ENCODE measurements around the gene TAAR5. TPM values are rescaled to one million over a fixed set of nuclear protein-coding genes. Genes with fewer than 3 reads are reported as not detected.

Gene TAAR5
- total and polyA plus RNA-seq, 2 of the 8 experiments (the other 6 are each of a cell fraction or from before 2014, with no cell fraction given) = not detected

GRCh38 chr6:132551214-132551613 is 38.3 kb downstream of the TAAR5 start:
- no peak for FAIRE-seq
- H2BK12ac ChIP-seq (ENCODE audit: low read depth, low read length) = peak overlapping the region; percentile 78; the same call in 1 of the 2 replicates
- no peak overlapping the region for H3K4me2 ChIP-seq (ENCODE audit: insufficient read depth in 1 of 2, low read depth in 2 of 2, low read length in 2 of 2)

More at GRCh38 chr6:132551214-132551613, 38.3 kb downstream of the TAAR5 start:
- Histone ChIP-seq H3K9me3 (ENCODE audit: insufficient read depth in 2 of 2, low read depth in 1 of 2, low read length in 1 of 2) (no peaks in the 10 kb centered on the region), H3K4ac (replicated peaks; ENCODE audit: insufficient read length, low read depth, low read length) (no peak overlapping the region), H2BK5ac (ENCODE audit: low read depth, low read length) (0 out of 2 replicates have a peak overlapping the region, but pooled peaks have one; percentile 12), H3K9ac (replicated peaks in 1 of 4; ENCODE audit: extremely low read depth in 1 of 4, low read depth in 3 of 4, low read length in 3 of 4) (no peak overlapping the region), H2AFZ (ENCODE audit: low read length) (peak overlapping the region; percentile 96), H3K79me2 (ENCODE audit: control insufficient read depth in 1 of 2, insufficient read depth in 2 of 2, low read length in 2 of 2) (no peaks in the 10 kb centered on the region), H3K27me3 (replicated peaks in 1 of 4; ENCODE audit: control insufficient read depth in 3 of 4, extremely low read depth in 1 of 4, insufficient read depth in 3 of 4, low read length in 3 of 4) (no peaks in the 10 kb centered on the region), H3K23ac (ENCODE audit: insufficient read length) (no peak overlapping the region), H4K91ac (replicated peaks; ENCODE audit: insufficient read length, low read length) (peak overlapping the region; percentile 8), H3K36me3 (ENCODE audit: control insufficient read depth in 2 of 4, insufficient read depth in 4 of 4, low read length in 3 of 4) (no peaks in the 10 kb centered on the region), H3K18ac (ENCODE audit: extremely low read depth, low read length) (0 out of 2 replicates have a peak overlapping the region, but pooled peaks have one; percentile 13), H3K27ac (ENCODE audit: low read depth, low read length) (no peak overlapping the region), H3K23me2 (ENCODE audit: low read depth, low read length) (no peaks in the 10 kb centered on the region), H2BK120ac (replicated peaks; ENCODE audit: low read depth, low read length) (no peak overlapping the region), H2AK5ac (ENCODE audit: low read depth, low read length) (no peak overlapping the region), H4K8ac (ENCODE audit: extremely low read depth, insufficient read depth, low read length) (no peak overlapping the region), H4K20me1 (replicated peaks in 1 of 2; ENCODE audit: control insufficient read depth in 1 of 2, insufficient read depth in 2 of 2, low read length in 2 of 2) (no peaks in the 10 kb centered on the region), H2BK15ac (ENCODE audit: low read length) (peak overlapping the region; percentile 83; the same call in 1 of the 2 replicates), H3K56ac (replicated peaks; ENCODE audit: insufficient read length, low read depth, low read length) (no peak overlapping the region), H3K14ac (ENCODE audit: insufficient read length) (no peak overlapping the region), H3K4me3 (ENCODE audit: extremely low read depth in 1 of 4, insufficient read depth in 2 of 4, low read depth in 3 of 4, low read length in 4 of 4) (no peak overlapping the region), H4K5ac (ENCODE audit: insufficient read length, low read depth, low read length) (no peak overlapping the region), H3K4me1 (replicated peaks in 1 of 4; ENCODE audit: control insufficient read depth in 3 of 4, insufficient read depth in 4 of 4, low read length in 3 of 4) (peaks cover 2 to 7% (median 5%) of the 10 kb centered on the region in 4 experiments; a peak in 5 of 7 replicates), H3K79me1 (ENCODE audit: low read depth, low read length) (no peaks in the 10 kb centered on the region), H2BK20ac (ENCODE audit: low read length) (no peak overlapping the region)
- WGBS, 2 experiments (ENCODE audit: extremely low coverage in 1 of 2, insufficient coverage in 1 of 2, insufficient read length in 1 of 2, insufficient replicate concordance in 2 of 2, low coverage in 1 of 2, low lambda C conversion rate in 2 of 2, missing lambda C conversion rate in 1 of 2) = 89% methylated on average over 4 of the region's 4 CpGs; no CpG with 5 or more reads in 1 of the 2 experiments
- ChIA-PET POLR2A (ENCODE audit: partially characterized antibody) (no interaction called here), CTCF (ENCODE audit: partially characterized antibody) (interaction anchor here (1.0 to 2.5 kb wide), 5 partner anchors 12 to 216 kb away, joined by 3 to 6 read pairs (median 4); no protein-coding TSS in a partner anchor)
- no peak for DNase-seq (ENCODE audit: low read depth in 1 of 2, low spot score in 2 of 2)
- no peak for TF ChIP-seq GABPA (IDR thresholded peaks at IDR 0.05; ENCODE audit: borderline replicate concordance, insufficient read depth, low read length)
- no peak for TF ChIP-seq SP4 (IDR thresholded peaks at IDR 0.05; ENCODE audit: low read length)
- no peak for TF ChIP-seq ATF3 (IDR thresholded peaks at IDR 0.05; ENCODE audit: insufficient read depth, low read depth, low read length)
- no peak for TF ChIP-seq POLR2AphosphoS5 (IDR thresholded peaks at IDR 0.05; ENCODE audit: low read depth, low read length)
- TF ChIP-seq SIX5 (IDR thresholded peaks at IDR 0.05; ENCODE audit: low read depth, low read length) = no peak
- no peak for TF ChIP-seq BCL11A (IDR thresholded peaks at IDR 0.05; ENCODE audit: low read depth in 2 of 2, low read length in 2 of 2)
- TF ChIP-seq SUZ12 (IDR thresholded peaks at IDR 0.05; ENCODE audit: low read length) = no peak
- no peak for TF ChIP-seq BACH1 (IDR thresholded peaks at IDR 0.05; ENCODE audit: low read length)
- no peak for TF ChIP-seq TCF12 (IDR thresholded peaks at IDR 0.05; ENCODE audit: low read depth, low read length)
- TF ChIP-seq SP1 (IDR thresholded peaks at IDR 0.05; ENCODE audit: low read depth, low read length) = no peak
